GM04503 (cell line): Measurements from ENCODE around the gene NEURL2.

Experiments
- DNase-seq: peaks from one replicate; pipeline ENCODE4 v3.0.0-alpha.2; 2012; ENCODE audit warnings: low read depth

The NEURL2 gene

GRCh38 chr20:45841407-45842129, 49.4 kb downstream of the NEURL2 start:
- DNase-seq = no peak

- no peak for DNase-seq
Measured at GRCh38 chr20:45840700-45841198, 50.3 kb downstream of the NEURL2 start.
